NOMO-1 treated with dmso at 0.1 percent for 144 hours (cell line): Measurements from ENCODE around the gene AICDA.
"Not testable (repeated sequence)": the region's sequence is repeated elsewhere in the genome, so short reads cannot be mapped to it uniquely, and the experiment has no call there.

Experiments
- DNase-seq: peaks from one replicate; lab custom pipeline; 2025; ENCODE audit not compliant: unreplicated experiment; lab: John Stamatoyannopoulos, UW

AICDA gene

DNA sequence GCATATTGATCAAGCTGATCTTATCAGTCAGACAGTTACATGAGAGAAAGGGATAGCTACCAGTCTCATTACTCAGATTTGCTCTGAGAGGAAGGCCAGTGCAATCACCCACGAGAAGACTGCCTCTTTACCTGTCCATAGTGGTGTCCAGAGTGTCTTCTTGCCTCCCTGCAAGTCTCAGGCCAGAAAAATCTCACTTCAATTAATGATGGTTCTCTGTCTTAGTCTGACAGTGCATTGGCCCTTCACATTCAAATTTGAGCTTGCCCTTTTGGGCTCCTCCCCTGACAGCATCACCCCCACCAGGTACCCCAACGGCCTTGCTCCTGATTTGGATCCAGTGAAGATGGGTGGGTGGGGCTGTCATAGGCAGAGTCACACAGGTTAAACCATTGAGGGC, at the start of gene AICDA:
Gene AICDA (minus strand): TSS at position 231 of the 400 bp plus-strand sequence. CDS start 92 bp downstream, at position 139.
- DNase-seq, result no peak

DNA sequence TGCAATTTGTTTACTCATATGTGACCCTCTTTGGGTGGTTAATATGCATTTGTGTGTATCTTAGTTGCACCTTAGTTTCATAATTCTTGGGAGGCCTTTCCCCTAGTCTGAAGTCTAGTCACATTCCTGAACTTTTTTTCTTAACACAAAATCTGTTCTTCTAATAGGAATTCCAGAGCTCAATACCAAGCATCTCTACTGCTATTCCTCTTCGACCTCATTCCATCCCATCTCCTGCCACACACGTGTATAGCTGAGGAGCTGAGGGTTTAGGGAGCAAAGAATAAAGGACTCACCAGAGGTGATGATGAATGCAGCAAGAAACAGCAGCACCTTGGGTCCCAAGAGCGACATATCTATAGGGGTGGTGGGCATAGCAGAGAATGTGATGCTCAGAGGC, 49.1 kb upstream of the AICDA start:
- no peak for DNase-seq

- DNase-seq, result no peak
These were observed 48.4 kb upstream of the AICDA start for GRCh38 chr12:8661016-8661415.

DNA sequence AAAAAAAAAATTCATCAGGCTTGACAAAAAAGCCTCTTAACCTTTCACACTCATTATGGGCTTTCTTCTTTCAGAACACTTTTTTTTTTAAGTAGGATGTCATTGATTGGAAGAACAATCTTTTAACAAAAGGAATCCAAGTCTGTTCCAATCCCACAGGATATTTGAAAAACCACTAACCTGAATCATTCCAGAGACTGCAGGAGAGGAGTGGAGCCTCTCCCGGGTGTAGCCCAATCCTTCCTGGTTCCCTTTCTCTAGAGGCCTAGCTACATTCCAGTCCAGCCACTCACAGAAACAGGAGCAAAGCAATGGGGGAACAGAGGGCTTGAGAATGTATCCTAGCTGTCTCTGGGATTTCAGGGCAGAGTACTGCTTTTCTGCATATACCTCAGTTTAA, 45.7 kb upstream of the AICDA start:
- no peak for DNase-seq

- DNase-seq, result no peak
These were observed 42.8 kb upstream of the AICDA start for GRCh38 chr12:8655421-8655820.

GRCh38 chr12:8648576-8649205, 36.0 kb upstream of the AICDA start:
- DNase-seq, result no peak

GRCh38 chr12:8647968-8648367, 35.3 kb upstream of the AICDA start:
- DNase-seq, result no peak

- DNase-seq, result peak; percentile 4
These were observed 31.9 kb upstream of the AICDA start for GRCh38 chr12:8644345-8645248.

DNA sequence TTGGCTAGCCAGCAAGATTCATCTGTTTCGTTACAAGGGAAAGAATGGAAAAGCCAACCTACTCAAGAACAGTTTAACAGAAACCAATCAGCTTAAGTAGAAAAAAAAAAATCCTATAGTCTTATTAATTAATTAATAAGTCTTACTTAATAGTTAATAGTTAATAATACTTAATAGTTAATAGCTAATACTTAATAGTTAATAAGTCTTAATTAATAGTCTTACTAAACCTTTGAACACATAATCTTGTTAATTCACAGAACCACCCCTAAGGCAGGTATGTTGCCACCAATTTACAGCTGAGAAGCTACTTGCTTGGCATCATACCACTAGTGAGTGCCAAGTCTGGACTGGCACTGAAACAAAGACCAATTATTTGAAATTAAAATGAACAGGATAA, 30.1 kb upstream of the AICDA start:
- DNase-seq, result no peak

- no peak for DNase-seq
These were observed 27.3 kb upstream of the AICDA start for GRCh38 chr12:8639936-8640335.

DNA sequence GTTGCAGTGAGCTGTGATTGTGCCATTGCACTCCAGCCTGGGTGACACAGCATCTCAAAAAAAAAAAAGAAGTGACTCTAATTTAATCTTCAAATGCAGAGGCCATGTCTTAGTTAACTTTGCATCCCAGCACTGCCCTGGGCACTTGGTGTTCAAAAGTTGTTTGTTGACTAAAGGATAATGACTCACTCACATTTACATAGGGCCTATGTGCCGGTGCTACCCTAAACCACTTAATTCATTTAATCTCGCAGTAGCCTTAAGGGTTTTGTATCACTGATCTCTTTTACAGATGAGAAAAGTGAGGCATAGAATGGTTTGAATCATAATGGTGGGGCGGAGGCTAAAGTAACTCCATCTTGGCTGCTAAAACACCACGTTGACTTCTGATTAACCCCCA, 26.3 kb upstream of the AICDA start:
- DNase-seq, result no peak

DNA sequence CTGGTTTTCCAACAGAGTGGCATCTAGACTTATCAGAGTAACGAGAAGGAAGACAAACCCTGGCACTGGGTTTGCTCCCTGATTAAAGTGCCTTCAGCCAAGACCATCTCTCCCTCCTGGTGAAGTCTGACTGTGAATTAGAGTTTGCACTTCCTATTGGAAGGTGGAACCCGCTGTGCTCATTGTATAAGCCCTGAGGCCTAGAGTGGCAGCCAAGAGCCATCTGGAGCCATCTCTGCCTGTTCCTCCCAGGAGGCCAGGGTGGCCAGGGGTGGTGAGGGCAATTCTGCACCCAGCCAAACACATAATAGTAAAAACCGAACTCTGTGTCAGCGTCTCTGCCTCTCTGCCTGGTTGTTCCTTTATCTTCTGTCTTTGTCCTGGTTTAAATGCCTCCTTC, 25.0 kb upstream of the AICDA start:
- no peak for DNase-seq

DNA sequence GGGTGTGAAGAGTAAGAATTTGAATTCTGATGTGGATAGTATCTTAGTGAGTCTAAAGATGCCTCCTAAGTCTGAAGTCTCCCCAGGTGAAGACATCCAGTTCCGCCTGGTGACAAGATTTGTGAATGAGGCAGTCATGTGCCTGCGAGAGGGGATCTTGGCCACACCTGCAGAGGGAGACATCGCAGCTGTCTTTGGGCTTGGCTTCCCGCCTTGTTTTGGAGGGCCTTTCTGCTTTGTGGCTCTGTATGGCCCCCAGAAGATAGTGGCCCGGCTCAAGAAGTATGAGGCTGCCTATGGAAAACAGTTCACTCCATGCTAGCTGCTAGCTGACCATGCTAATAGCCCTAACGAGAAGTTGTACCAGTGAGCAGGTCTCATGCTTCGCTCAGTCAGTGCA, 24.6 kb upstream of the AICDA start:
- no peak for DNase-seq

- no peak for DNase-seq
These were observed 23.9 kb upstream of the AICDA start for GRCh38 chr12:8636581-8636980.

DNA sequence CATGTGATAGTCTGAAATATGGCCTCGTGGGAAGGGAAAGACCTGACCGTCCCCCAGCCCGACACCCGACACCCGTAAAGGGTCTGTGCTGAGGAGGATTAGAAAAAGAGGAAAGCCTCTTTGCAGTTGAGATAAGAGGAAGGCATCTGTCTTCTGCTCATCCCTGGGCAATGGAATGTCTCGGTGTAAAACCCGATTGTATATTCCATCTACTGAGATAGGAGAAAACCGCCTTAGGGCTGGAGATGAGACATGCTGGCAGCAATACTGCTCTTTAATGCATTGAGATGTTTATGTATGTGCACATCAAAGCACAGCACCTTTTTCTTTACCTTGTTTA, 23.3 kb upstream of the AICDA start:
- not testable (repeated sequence) for DNase-seq

- not testable (repeated sequence) for DNase-seq
These were observed 22.8 kb upstream of the AICDA start for GRCh38 chr12:8635342-8636006.

DNA sequence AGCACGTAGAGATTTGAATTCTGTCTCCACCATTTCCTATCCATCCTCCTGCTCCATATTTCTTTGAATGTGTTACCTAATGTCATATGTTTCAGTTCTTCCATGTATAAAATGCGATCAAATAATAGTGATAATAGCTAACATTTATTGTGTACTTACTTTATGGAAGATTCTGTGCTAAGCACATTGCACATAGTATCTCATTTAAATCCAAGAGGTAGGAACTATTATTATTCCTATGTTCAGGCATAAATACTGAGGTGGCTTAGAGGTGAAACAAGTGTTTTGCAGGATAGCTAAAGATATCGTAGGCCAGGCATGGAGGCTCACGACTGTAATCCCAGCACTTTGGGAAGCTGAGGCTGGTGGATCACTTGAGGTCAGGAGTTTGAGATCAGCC, 17.5 kb upstream of the AICDA start:
- no peak for DNase-seq

DNA sequence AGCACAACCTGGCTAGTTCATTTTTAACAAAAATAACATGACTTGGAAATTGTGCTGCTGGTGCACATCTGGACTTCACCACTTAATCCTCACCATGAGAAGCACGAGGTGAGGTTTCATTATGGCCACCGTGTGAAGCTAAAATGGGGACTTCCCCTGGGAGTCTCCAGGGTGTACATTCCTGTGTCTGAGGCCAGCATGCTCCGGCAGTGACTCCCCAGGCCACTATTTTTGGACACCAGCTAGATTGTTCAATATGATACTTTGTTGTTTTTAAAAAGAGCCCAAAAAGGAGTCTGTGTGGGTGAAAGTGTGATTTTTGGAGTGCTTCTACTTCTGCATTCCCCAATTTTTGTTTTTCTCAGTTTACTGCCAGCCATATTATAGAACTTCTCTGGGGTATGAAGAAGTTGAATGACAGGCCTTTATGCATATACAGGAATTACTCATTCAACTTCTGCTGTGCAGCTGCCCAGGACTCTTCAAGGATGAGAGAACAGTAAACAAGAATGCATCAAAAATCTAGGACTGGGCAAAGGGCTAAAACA, 16.9 kb upstream of the AICDA start:
- no peak for DNase-seq

DNA sequence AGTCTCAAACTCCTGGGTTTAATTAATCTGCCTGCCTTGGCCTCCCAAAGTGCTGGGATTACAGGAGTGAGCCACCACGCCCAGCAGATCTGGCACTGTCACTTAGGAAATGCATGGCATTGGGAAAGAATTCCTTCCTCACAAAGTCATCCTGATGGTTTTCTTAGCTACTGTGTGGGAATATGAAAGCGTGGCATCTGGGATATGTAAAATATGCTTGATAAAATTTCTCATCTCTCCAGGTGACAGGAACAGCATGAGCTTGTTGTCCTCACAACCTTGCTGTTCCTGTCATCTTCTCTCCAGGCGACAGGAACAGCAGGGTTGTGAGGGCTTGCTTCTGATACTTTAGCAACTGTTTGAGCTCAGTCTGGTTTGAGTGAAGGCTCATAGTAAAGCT, 16.1 kb upstream of the AICDA start:
- DNase-seq, result no peak

- not testable (repeated sequence) for DNase-seq
These were observed 12.1 kb upstream of the AICDA start for GRCh38 chr12:8624750-8625149.

DNA sequence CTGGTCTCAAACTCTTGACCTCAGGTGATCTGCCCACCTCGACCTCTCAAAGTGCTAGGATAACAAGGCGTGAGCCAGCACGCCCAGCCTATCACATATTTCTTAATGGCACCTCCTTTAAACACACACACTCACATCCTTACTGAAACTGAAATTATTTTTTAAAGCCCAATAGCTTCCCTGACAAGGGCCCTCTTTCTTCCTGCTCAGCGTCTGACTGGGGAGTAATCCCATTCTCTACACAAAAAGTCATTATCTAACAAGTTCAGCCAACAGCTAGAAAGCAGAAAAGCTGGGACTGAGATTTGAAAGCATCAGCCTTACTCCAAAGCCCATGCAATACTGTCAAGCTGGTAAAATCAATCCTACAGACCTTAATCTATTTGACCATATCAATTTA, 10.0 kb upstream of the AICDA start:
- no peak for DNase-seq

DNA sequence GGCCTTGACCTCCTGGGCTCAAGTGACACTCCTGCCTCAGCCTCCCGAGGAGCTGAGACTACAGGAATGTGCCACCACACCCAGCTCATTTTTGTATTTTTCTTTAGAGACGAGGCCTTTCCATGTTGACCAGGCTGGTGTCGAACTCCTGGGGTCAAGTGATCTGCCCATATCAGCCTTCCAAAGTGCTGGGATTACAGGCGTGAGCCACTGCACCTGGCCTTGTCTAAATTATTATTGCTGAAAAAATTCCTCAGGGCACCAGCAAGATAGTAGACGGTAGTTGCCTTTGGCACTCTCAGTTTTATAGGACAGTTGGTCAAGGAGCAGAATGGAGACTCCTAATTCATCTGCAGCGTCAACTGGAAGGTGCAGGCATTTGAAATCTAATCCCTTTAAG, 2.5 kb upstream of the AICDA start:
- no peak for DNase-seq
